Neutrophil (primary cell): ENCODE measurements around the gene CRADD.

ENCODE experiments used
- H3K27ac ChIP-seq: fragments of 200-600 bp; sonication (generic); 2 replicates; pipeline ENCODE4 v1.5.1; 2016; ENCODE audit warnings: mild to moderate bottlenecking, moderate library complexity
- H3K27me3 ChIP-seq: fragments of 200-600 bp; sonication (generic); 2 replicates; pipeline ENCODE4 v1.6.0; 2016; ENCODE audit warnings: mild to moderate bottlenecking
- H3K36me3 ChIP-seq: fragments of 200-600 bp; sonication (generic); 2 replicates; pipeline ENCODE4 v1.5.1; 2017
- H3K4me1 ChIP-seq, 2 experiments: fragments of 200-600 bp in 1 of 2; sonication (generic) in 1 of 2; 1 replicate in 1 of 2; 2 replicates in 1 of 2; pipeline versions ENCODE4 v1.5.1 to v1.6.1; 2013 to 2016; ENCODE audit warnings: low read depth in 1 of 2, low read length in 1 of 2, mild to moderate bottlenecking in 1 of 2, moderate library complexity in 1 of 2; ENCODE audit not compliant: control insufficient read depth in 1 of 2, insufficient read depth in 1 of 2
- H3K4me3 ChIP-seq, 2 experiments: fragments of 200-600 bp in 1 of 2; sonication (generic) in 1 of 2; 1 replicate in 1 of 2; 2 replicates in 1 of 2; pipeline ENCODE4 v1.5.1; 2013 to 2016; ENCODE audit warnings: low read depth in 1 of 2, low read length in 1 of 2, mild to moderate bottlenecking in 1 of 2, moderate library complexity in 1 of 2
- H3K9me3 ChIP-seq: fragments of 200-600 bp; sonication (generic); 2 replicates; pipeline ENCODE4 v1.5.1; 2016
- TF ChIP-seq, protein P1 (sequence below): fragments of 200-600 bp; sonication (generic); IDR thresholded peaks from 2 replicates; pipeline ENCODE4 v1.5.1; 2016; ENCODE audit warnings: antibody characterized with exemption

Gene CRADD

DNA sequence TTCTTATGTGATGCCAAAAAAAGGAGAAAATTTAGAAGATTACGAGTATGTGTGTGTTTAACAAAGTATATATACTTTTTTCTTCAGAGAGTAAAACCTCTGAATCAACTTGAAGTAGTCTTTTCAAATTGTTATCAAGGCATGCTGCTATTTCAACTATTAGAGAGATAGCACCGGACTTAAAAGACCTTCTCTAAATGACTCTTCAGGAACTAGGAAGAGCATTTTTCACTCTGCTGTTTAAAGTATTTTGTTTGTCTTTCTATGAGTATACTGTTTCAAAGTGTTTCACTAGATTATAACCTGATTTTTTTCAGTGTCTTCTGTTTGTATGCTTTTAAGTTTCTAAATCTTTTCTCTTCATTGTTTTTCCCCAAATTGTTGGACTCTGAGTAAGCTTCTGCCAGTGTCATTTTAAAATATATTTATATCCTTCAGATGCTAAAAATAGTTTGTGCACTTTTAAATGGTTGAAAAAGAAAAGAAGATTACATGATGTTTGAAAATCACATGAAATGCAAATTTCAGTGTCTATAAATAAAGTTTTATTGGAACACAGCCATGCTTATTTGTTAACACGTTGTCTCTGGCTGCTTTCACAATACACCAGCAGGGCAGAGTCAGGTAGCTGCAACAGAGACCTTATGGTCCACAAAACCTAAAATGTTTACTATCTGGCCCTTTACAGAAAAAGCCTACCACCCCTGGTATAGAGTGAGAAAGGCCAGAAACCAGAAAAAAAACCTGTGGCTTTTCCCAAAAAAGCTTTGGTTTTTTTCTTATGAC is 21.3 kb downstream of the CRADD start:
- H3K4me1 ChIP-seq, result no peaks in the 10 kb centered on the region
- H3K27ac ChIP-seq, result no peak overlapping the region
- TF ChIP-seq, protein P1, sequence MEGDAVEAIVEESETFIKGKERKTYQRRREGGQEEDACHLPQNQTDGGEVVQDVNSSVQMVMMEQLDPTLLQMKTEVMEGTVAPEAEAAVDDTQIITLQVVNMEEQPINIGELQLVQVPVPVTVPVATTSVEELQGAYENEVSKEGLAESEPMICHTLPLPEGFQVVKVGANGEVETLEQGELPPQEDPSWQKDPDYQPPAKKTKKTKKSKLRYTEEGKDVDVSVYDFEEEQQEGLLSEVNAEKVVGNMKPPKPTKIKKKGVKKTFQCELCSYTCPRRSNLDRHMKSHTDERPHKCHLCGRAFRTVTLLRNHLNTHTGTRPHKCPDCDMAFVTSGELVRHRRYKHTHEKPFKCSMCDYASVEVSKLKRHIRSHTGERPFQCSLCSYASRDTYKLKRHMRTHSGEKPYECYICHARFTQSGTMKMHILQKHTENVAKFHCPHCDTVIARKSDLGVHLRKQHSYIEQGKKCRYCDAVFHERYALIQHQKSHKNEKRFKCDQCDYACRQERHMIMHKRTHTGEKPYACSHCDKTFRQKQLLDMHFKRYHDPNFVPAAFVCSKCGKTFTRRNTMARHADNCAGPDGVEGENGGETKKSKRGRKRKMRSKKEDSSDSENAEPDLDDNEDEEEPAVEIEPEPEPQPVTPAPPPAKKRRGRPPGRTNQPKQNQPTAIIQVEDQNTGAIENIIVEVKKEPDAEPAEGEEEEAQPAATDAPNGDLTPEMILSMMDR, result no peak
- no peaks in the 10 kb centered on the region for H3K9me3 ChIP-seq
- H3K27me3 ChIP-seq, result no peaks in the 10 kb centered on the region
- H3K4me3 ChIP-seq, result no peak overlapping the region
- H3K36me3 ChIP-seq, result no peaks in the 10 kb centered on the region

DNA sequence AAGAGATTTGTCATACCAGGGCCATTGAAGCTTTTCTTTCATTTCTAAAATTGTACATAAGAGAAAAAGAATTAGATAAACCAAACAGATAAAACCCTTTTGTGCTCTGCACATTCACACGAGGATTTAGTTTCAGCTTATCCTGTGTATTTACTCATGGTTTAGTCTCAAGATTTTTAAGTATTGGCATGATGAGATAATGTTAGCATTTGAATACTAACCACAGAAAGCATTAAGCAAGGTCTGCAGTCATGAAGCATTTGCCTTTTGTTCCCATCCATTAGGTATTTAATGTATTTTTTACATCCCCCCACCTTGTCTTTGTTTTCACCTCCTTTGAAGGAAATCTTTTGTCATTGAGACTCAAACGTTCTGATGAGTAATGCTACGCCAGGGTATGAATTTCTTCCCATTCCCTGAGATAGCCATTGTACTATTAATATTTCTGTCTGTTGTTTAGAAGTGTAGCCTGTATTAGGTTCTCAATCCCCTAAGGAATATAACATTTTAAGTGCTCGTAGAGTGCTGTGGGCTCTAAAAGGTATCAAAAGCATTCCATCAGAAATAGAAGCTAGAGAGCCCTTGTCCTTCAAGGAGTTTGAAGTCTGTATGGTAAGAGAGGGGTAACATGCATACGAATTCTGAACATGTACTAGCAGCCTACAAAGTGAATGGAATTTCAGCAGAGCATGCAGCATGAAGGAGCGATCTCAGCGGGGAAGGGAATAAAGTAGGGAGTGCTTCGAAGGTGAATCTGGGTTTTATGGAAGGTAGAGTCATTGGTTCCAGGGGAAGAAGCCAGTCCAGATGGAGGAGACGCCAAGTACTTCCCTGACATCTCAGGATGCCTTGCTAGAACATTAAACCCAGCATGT is 22.3 kb downstream of the CRADD start:
- H3K27ac ChIP-seq, result no peak overlapping the region
- no peaks in the 10 kb centered on the region for H3K27me3 ChIP-seq
- no peaks in the 10 kb centered on the region for H3K4me1 ChIP-seq
- H3K36me3 ChIP-seq, result no peaks in the 10 kb centered on the region
- TF ChIP-seq, protein P1, result no peak
- H3K9me3 ChIP-seq, result no peaks in the 10 kb centered on the region
- no peak overlapping the region for H3K4me3 ChIP-seq

DNA sequence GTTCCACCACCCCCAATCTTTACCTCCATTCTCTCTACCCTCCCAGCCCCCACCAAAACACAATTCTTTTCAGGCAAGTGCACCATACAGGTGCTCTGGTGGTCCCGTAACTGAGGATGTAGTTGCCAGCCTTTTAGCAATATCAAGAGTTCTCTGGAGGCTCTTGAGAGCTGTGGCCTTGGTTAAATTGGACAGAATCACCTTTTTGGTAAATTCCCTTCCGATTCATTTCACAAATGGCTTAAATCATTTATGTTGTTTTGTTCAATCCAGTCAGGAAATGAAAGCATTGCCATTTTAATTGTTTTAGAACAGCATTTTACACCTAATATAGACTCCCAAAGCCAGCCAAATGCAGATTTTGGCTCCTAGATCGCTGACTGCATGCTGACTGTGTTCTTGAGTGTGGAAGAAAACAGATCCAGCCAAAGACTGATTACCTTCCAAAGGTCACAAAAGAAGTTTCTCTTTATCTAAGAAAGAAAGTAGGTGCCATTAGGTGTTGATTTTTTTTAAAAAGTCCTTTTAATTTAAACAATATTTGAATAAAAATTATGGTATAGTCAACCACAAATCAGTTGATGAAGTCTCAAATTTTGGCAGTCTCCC is 25.6 kb downstream of the CRADD start:
- Histone ChIP-seq H3K4me3 (no peak overlapping the region), H3K9me3 (no peaks in the 10 kb centered on the region), H3K27me3 (no peaks in the 10 kb centered on the region), H3K27ac (no peak overlapping the region), H3K4me1 (no peaks in the 10 kb centered on the region), H3K36me3 (no peaks in the 10 kb centered on the region)
- TF ChIP-seq, protein P1, result no peak

DNA sequence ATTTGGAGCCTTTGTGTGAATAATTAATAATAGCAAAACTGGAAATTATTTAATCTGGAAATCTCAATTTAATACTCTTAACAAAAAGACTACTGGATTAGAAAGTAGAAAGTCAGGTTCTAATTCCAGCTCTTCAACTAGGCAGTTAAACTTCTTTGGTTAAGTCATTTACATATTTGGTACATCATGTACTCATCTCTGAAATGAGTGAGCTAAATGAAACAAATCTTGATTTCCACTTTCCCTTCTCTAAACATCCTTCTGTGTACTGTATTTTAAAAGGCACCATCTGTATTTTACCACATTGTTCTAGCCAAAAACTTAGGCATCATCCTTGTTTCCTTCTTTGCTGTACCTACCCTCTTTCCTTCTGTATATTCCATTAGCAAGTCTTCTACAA is 26.9 kb downstream of the CRADD start:
- TF ChIP-seq, protein P1, result no peak
- Histone ChIP-seq H3K36me3 (no peaks in the 10 kb centered on the region), H3K4me1 (no peaks in the 10 kb centered on the region), H3K9me3 (no peaks in the 10 kb centered on the region), H3K27ac (no peak overlapping the region), H3K27me3 (no peaks in the 10 kb centered on the region), H3K4me3 (no peak overlapping the region)

DNA sequence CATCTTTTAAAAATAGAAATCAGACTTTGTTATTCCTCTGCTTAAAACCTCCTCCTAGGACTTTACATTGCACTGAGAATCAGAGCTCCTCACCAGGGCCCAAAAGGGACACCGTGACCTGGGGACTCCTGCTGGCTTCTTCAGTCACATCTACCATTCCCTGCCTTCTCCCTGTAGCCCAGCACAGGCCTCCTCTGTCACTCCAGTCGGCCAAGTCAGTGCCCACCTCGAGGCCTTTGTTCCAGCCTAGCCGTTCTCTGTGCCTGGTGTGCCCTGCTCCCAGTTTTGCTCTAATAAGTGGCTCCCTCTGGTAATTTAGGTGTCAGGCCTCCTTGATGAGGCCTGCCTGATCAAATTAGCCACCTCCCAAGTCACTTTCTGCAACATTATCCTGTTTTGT is 27.4 kb downstream of the CRADD start:
- H3K9me3 ChIP-seq, result no peaks in the 10 kb centered on the region
- no peak overlapping the region for H3K4me3 ChIP-seq
- TF ChIP-seq, protein P1, result no peak

More for the DNA sequence above, 27.4 kb downstream of the CRADD start:
- H3K4me1 ChIP-seq, result no peaks in the 10 kb centered on the region
- H3K27ac ChIP-seq, result no peak overlapping the region
- H3K36me3 ChIP-seq, result no peaks in the 10 kb centered on the region
- H3K27me3 ChIP-seq, result no peaks in the 10 kb centered on the region
